K562 (cell line): ENCODE results near the gene BACE2. TPM values are rescaled to one million over a fixed set of nuclear protein-coding genes. Genes with fewer than 3 reads are reported as not detected.

Source experiments
- ATAC-seq: fragments of 200-7000 bp; cut with Tn5 transposase; 3 replicates; pipeline ENCODE4 v1.9.1; 2020; ENCODE audit warnings: moderate library complexity
- BruUV-seq: library from RNA; stranded (reverse); fragments of 400-500 nt; replicated peaks from 2 replicates; lab custom pipeline; 2021; lab: Mats Ljungman, UMichigan
- CTCF ChIA-PET: fragments of 300-600 bp; formaldehyde crosslinking; extraction: SDS; loops from one replicate; lab custom pipeline; 2021; ENCODE audit warnings: low intra/inter-chr PET ratio; lab: Yijun Ruan, JAX
- POLR2A ChIA-PET: fragments of 300-600, 350-650 bp; sonication (Branson Sonifier 250); formaldehyde crosslinking; extraction: SDS; loops from one replicate; lab custom pipeline; 2021; ENCODE audit warnings: antibody characterized with exemption, inconsistent platforms; lab: Yijun Ruan, JAX
- DNase-seq, 4 experiments: peaks; one replicate each; pipeline versions ENCODE4 v3.0.0 to v3.0.0-alpha.2; 2011 to 2018; ENCODE audit warnings: low spot score in 3 of 4, mixed read lengths in 3 of 4; ENCODE audit errors: extremely low read depth in 1 of 4
- FAIRE-seq: peaks from 2 replicates; lab custom pipeline; 2011; peaks lifted over from hg19 to GRCh38; lab: Jason Lieb, UNC
- H2AFZ ChIP-seq: 2 replicates; pipeline ENCODE4 v1.6.0; 2011; ENCODE audit warnings: low read depth, low read length, control low read depth, inconsistent platforms
- H3K27ac ChIP-seq: fragments of 200-600 bp; 3 replicates; pipeline ENCODE4 v1.8.0; 2011; ENCODE audit warnings: low read depth, mild to moderate bottlenecking, control low read depth, inconsistent platforms, low read length, moderate library complexity, mixed read lengths; ENCODE audit errors: extremely low read depth
- H3K27me3 ChIP-seq, 2 experiments: fragments of 300-600 bp in 1 of 2; 2 replicates in 1 of 2; 3 replicates in 1 of 2; pipeline versions ENCODE4 v1.6.0 to v1.8.0; 2011; ENCODE audit warnings: inconsistent platforms in 2 of 2, low read length in 2 of 2, mild to moderate bottlenecking in 1 of 2, mixed read lengths in 1 of 2, moderate library complexity in 1 of 2; ENCODE audit not compliant: control insufficient read depth in 2 of 2, insufficient read depth in 2 of 2
- H3K36me3 ChIP-seq: fragments of 300-600 bp; 3 replicates; pipeline ENCODE4 v1.8.0; 2011; ENCODE audit warnings: mild to moderate bottlenecking, low read length, inconsistent platforms; ENCODE audit not compliant: control insufficient read depth, insufficient read depth
- H3K4me1 ChIP-seq, 2 experiments: fragments of 200-600 bp in 1 of 2; replicated peaks in 1 of 2; 2 replicates in 1 of 2; 3 replicates in 1 of 2; pipeline versions ENCODE4 v1.5.1 to v1.8.0; 2011; ENCODE audit warnings: inconsistent platforms in 2 of 2, low read length in 2 of 2, mild to moderate bottlenecking in 1 of 2, mixed read lengths in 1 of 2, moderate library complexity in 1 of 2; ENCODE audit not compliant: control insufficient read depth in 2 of 2, insufficient read depth in 2 of 2
- H3K4me2 ChIP-seq: 2 replicates; pipeline ENCODE4 v1.6.1; 2011; ENCODE audit warnings: low read length, control low read depth, inconsistent platforms, mixed read lengths; ENCODE audit not compliant: insufficient read depth
- H3K4me3 ChIP-seq: fragments of 200-600 bp; sonication (generic), shearing (Covaris generic); 2 replicates; pipeline ENCODE4 v1.5.1; 2016; ENCODE audit warnings: control low read depth, inconsistent platforms
- H3K79me2 ChIP-seq: fragments of 200-600 bp; 3 replicates; pipeline ENCODE4 v1.8.0; 2011; ENCODE audit warnings: low read length, inconsistent platforms; ENCODE audit not compliant: control insufficient read depth, insufficient read depth
- H3K9ac ChIP-seq, 2 experiments: 2 replicates each; pipeline versions ENCODE4 v1.6.0 to v1.6.1; 2011; ENCODE audit warnings: low read depth in 2 of 2, low read length in 2 of 2, control low read depth in 1 of 2, inconsistent platforms in 1 of 2, mild to moderate bottlenecking in 1 of 2, mixed read lengths in 1 of 2; ENCODE audit not compliant: insufficient read depth in 1 of 2
- H3K9me1 ChIP-seq: one replicate; pipeline ENCODE4 v1.6.0; 2011; ENCODE audit warnings: inconsistent platforms, mild to moderate bottlenecking, low read length, moderate library complexity; ENCODE audit not compliant: control insufficient read depth, insufficient read depth
- H3K9me3 ChIP-seq: replicated peaks from 2 replicates; pipeline ENCODE4 v1.5.1; 2011; ENCODE audit warnings: low read depth, low read length, inconsistent platforms; ENCODE audit not compliant: control insufficient read depth, insufficient read depth
- H4K20me1 ChIP-seq: replicated peaks from 2 replicates; pipeline ENCODE4 v1.6.1; 2011; ENCODE audit warnings: low read length, inconsistent platforms, mixed read lengths; ENCODE audit not compliant: control insufficient read depth, insufficient read depth
- NEUROD1 ChIP-seq: fragments of 150-350 bp; IDR thresholded peaks from 2 replicates; pipeline ENCODE4 v1.6.1; 2014; ENCODE audit warnings: borderline replicate concordance, low read length, low read depth; ENCODE audit not compliant: partially characterized antibody
- WGBS: fragments of 100-300 bp; shearing (Covaris generic); methylation state at CpG from one replicate; pipeline ENCODE4 v1.1.6; 2016; ENCODE audit warnings: low coverage, mixed read lengths; ENCODE audit not compliant: insufficient coverage; ENCODE audit errors: missing lambda C conversion rate; 5-methylcytosine and 5-hydroxymethylcytosine counted together
- in situ Hi-C: fragments of 300-500 bp; cut with MboI; formaldehyde crosslinking; loops from 4 replicates; pipeline ENCODE4 v1.15.0; 2018; ENCODE audit warnings: inconsistent platforms, mixed read lengths
- intact Hi-C: fragments of 100-400 bp; cut with micrococcal nuclease; formaldehyde crosslinking; loops from 2 replicates; pipeline ENCODE4 v1.14.2; 2022
- polyA plus RNA-seq, 8 experiments: library from polyadenylated mRNA; depleted of rRNA in 4 of 8; stranded (reverse) in 5 of 8; unstranded in 3 of 8; fragments of >200 nt; fragmentation: Nextera tagmentation in 2 of 8; fragmentation: Illumina TruSeq in 1 of 8; extraction: Ambion mirVana in 2 of 8; extraction: Trizol in 1 of 8; gene quantifications; 2 replicates each; pipeline versions ENCODE4 v1.2.1 to v1.2.3, GENCODE V29; 2011 to 2014; ENCODE audit warnings: inconsistent platforms in 1 of 8, missing spikeins in 1 of 8
- total RNA-seq, 7 experiments: library from RNA; depleted of rRNA in 6 of 7; stranded (reverse); fragments of >200 nt in 6 of 7; fragmentation: Illumina TruSeq in 2 of 7; extraction: Trizol in 2 of 7; gene quantifications; 2 replicates each; pipeline versions ENCODE4 v1.2.1 to v1.2.3, GENCODE V29; 2011 to 2021; ENCODE audit warnings: low replicate concordance in 1 of 7
- TF ChIP-seq, protein P1 (sequence below): sonication (generic); formaldehyde crosslinking; IDR thresholded peaks from 2 replicates; pipeline ENCODE4 v1.8.0; 2023; ENCODE audit warnings: mild to moderate bottlenecking, missing genetic modification reagents
- TF ChIP-seq, protein P2 (sequence below): fragments of 200-800 bp; sonication (Bioruptor generic); IDR thresholded peaks from 2 replicates; pipeline ENCODE4 v1.6.1; 2016; ENCODE audit warnings: missing genetic modification characterization, missing compliant biosample characterization

The BACE2 gene
- total and polyA plus RNA-seq, 9 of the 15 experiments (the other 6 are each of a cell fraction or from before 2014, with no cell fraction given) = 0.05 to 0.24 (median 0.15) TPM; not detected in 2

DNA sequence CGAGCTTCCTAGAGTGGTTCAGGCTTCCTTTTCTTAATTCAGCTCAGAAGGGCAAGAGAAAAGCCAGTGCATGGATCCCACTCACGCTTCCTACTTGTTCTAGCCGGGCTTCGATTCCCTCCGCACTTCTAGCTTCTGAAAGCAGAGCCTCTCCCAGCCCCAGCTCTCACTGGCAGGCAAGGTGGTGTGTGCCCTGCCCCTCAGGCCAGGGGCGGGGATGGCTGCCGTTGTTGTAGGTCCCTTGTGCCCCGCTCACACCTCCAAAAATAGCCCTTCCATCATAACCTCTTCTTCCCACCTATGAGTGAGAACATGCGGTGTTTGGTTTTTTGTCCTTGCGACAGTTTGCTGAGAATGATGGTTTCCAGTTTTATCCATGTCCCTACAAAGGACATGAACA is 31.6 kb downstream of the BACE2 start (continued):
- TF ChIP-seq, protein P1, sequence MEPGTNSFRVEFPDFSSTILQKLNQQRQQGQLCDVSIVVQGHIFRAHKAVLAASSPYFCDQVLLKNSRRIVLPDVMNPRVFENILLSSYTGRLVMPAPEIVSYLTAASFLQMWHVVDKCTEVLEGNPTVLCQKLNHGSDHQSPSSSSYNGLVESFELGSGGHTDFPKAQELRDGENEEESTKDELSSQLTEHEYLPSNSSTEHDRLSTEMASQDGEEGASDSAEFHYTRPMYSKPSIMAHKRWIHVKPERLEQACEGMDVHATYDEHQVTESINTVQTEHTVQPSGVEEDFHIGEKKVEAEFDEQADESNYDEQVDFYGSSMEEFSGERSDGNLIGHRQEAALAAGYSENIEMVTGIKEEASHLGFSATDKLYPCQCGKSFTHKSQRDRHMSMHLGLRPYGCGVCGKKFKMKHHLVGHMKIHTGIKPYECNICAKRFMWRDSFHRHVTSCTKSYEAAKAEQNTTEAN (CRISPR knock-in tag) = no peak
- TF ChIP-seq NEUROD1 = no peak

DNA sequence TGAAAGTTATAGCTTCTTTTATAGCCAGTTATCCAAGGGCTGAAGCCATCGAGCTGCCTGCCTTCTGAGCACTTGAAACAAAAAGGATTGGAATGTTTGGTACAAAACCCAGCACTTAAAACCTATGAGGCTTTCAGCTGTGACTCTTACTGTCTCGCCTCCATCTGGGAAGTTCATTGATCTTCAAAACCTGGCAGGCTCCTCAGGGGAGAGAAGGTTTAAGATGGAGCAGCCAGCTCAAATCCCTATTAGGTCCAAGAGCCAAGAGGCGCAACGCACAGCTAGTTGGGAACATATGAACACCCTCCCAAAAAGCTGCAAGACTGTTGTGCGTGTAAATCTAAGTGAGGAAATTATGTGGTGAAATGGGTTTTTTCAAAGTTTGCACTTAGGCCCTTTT is 33.4 kb downstream of the BACE2 start:
- Histone ChIP-seq H3K9me1 (no peaks in the 10 kb centered on the region), H3K79me2 (no peaks in the 10 kb centered on the region), H3K27me3 (peaks cover 4 to 7% of the 10 kb centered on the region in 2 experiments; a peak in 3 of 5 replicates), H3K4me3 (no peak overlapping the region), H3K4me1 (no peaks in the 10 kb centered on the region), H3K27ac (no peak overlapping the region), H4K20me1 (peaks cover 14% of the 10 kb centered on the region; the same call in 1 of the 2 replicates), H3K9me3 (no peaks in the 10 kb centered on the region), H2AFZ (no peak overlapping the region), H3K9ac (no peak overlapping the region), H3K36me3 (no peaks in the 10 kb centered on the region), H3K4me2 (no peak overlapping the region)
- 2% methylated on average over 5 of the region's 5 CpGs for WGBS
- POLR2A ChIA-PET = no interaction called here
- TF ChIP-seq, protein P2, sequence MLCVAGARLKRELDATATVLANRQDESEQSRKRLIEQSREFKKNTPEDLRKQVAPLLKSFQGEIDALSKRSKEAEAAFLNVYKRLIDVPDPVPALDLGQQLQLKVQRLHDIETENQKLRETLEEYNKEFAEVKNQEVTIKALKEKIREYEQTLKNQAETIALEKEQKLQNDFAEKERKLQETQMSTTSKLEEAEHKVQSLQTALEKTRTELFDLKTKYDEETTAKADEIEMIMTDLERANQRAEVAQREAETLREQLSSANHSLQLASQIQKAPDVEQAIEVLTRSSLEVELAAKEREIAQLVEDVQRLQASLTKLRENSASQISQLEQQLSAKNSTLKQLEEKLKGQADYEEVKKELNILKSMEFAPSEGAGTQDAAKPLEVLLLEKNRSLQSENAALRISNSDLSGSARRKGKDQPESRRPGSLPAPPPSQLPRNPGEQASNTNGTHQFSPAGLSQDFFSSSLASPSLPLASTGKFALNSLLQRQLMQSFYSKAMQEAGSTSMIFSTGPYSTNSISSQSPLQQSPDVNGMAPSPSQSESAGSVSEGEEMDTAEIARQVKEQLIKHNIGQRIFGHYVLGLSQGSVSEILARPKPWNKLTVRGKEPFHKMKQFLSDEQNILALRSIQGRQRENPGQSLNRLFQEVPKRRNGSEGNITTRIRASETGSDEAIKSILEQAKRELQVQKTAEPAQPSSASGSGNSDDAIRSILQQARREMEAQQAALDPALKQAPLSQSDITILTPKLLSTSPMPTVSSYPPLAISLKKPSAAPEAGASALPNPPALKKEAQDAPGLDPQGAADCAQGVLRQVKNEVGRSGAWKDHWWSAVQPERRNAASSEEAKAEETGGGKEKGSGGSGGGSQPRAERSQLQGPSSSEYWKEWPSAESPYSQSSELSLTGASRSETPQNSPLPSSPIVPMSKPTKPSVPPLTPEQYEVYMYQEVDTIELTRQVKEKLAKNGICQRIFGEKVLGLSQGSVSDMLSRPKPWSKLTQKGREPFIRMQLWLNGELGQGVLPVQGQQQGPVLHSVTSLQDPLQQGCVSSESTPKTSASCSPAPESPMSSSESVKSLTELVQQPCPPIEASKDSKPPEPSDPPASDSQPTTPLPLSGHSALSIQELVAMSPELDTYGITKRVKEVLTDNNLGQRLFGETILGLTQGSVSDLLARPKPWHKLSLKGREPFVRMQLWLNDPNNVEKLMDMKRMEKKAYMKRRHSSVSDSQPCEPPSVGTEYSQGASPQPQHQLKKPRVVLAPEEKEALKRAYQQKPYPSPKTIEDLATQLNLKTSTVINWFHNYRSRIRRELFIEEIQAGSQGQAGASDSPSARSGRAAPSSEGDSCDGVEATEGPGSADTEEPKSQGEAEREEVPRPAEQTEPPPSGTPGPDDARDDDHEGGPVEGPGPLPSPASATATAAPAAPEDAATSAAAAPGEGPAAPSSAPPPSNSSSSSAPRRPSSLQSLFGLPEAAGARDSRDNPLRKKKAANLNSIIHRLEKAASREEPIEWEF = no peak
- BruUV-seq = no TSS peak
- no peak for ATAC-seq
- intact Hi-C loops (no loop called here), in situ Hi-C loops (no loop called here)
- no peak for DNase-seq
- FAIRE-seq = no peak
- CTCF ChIA-PET = no interaction called here
